ENCODE measurements around the gene C11orf16.
"Not testable (repeated sequence)": the region's sequence is repeated elsewhere in the genome, so short reads cannot be mapped to it uniquely, and the experiment has no call there.

C11orf16 gene

DNA sequence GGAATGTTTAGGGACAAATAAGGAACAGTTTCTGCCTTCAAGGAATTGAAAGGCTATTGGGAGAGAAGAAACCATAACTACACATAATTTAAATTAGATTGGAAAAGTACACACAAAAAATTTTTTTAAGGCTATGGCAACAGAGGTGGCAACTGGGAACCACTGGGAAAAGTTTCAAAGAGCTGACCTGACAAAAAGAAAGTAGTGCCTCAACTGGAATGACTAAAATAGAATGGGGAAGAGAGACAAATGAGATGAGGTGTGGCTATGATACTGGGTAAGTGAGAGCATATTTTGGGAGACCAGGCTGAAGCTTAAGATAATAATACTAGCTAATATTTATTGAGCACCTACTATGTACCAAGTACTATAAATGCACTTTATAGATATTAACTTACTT is 24.6 kb downstream of the C11orf16 start:
- H3K9me3 Mint-ChIP-seq: no peaks in the 10 kb centered on the region
- no peak for DNase-seq (ENCODE audit: low spot score in 2 of 2)
- peaks cover 20% of the 10 kb centered on the region for H3K4me1 Mint-ChIP-seq
- H3K36me3 Mint-ChIP-seq (ENCODE audit: insufficient read depth): peaks cover 7% of the 10 kb centered on the region
- ATAC-seq (replicated peaks; ENCODE audit: extremely low read depth, poor library complexity, severe bottlenecking): no peak
- no peak overlapping the region for H3K27ac Mint-ChIP-seq (ENCODE audit: low read depth)
- no peaks in the 10 kb centered on the region for H3K27me3 Mint-ChIP-seq
- H3K4me3 Mint-ChIP-seq: no peak overlapping the region

DNA sequence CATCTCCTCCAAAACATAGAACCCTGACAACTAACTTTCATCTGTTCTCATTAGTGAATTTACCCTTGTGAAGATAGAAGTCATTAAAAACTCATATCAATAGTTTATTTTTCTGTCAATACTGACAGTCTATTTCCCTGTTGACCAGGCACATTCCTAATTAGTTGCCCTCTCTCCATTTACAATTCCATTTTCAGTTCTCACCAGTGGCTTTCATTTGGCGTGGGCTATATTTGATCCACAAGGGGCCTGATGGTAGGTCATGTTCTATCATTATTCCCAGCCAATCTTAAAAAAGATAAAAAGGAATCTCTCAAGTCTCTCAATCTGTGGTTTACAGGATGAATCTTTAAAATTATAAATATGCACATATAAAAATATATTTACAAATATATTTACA is 25.6 kb downstream of the C11orf16 start:
- Mint-ChIP-seq H3K27me3 (no peaks in the 10 kb centered on the region), H3K4me3 (no peak overlapping the region), H3K9me3 (no peaks in the 10 kb centered on the region), H3K27ac (ENCODE audit: low read depth) (no peak overlapping the region), H3K36me3 (ENCODE audit: insufficient read depth) (peaks cover 6% of the 10 kb centered on the region), H3K4me1 (peaks cover 16% of the 10 kb centered on the region)
- ATAC-seq (replicated peaks; ENCODE audit: extremely low read depth, poor library complexity, severe bottlenecking): no peak
- DNase-seq (ENCODE audit: low spot score in 2 of 2): no peak

DNA sequence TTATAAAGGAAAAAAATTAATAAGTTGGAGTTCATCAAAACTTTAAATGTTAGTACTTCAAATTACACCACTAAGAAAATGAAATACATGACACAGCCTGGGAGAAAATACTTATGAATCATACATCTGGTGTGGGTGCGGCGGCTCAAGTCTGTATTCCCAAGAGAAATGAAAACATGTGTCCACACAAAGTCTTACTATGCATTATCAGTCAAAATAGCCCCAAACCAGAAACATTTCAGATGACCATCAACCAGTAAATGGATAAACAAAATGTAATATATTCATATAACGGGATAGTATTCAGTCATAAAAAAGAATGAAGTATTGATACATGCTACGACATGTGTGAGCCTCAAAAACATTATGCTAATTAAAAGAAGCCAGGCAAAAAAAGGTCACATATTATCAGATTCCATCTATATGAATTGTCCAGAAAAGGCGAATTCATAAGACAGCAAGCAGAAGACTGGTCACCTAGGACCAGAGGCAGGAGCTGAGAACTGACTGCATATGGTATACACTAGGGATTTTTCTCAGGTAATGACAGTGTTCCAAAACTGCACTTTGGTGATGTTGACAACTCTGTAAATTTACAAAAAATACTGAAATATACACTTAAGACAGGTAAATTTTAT is 27.1 kb downstream of the C11orf16 start:
- Mint-ChIP-seq H3K9me3 (no peaks in the 10 kb centered on the region), H3K4me3 (no peak overlapping the region), H3K27me3 (no peaks in the 10 kb centered on the region), H3K4me1 (peaks cover 16% of the 10 kb centered on the region), H3K27ac (ENCODE audit: low read depth) (no peak overlapping the region), H3K36me3 (ENCODE audit: insufficient read depth) (no peaks in the 10 kb centered on the region)
- ATAC-seq (replicated peaks; ENCODE audit: extremely low read depth, poor library complexity, severe bottlenecking): no peak
- DNase-seq (ENCODE audit: low spot score in 2 of 2): no peak

DNA sequence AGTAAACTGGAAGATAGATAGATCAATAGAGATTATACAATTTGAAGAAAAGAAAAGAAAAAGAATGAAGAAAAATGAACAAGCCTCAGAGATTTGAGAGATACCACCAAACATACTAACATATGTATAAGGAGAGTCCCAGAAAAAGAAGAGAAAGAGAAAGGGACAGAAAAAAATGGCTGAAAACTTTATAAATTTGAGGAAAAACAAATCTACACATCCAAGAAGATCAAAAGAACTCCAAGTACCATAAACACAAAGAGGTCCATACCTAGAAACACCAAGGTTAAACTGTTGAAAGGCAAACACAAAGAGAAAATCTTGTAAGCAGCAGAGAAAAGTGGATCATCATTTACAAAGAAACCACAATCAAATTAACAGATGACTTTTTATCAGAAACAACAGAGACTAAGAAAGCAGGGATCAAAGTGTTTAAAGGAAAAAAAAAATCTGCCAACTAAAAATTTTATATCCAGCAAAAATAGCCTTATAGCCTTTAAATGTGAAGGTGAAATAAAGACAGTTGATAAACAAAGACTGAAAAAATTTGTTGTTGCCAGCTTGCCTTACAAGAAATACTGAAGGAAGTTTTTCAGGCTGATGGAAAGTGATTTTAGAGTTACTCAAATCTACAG is 33.5 kb downstream of the C11orf16 start:
- DNase-seq (ENCODE audit: low spot score in 2 of 2): no peak
- H3K4me1 Mint-ChIP-seq: no peaks in the 10 kb centered on the region
- H3K36me3 Mint-ChIP-seq (ENCODE audit: insufficient read depth): no peaks in the 10 kb centered on the region
- no peak overlapping the region for H3K27ac Mint-ChIP-seq (ENCODE audit: low read depth)
- H3K9me3 Mint-ChIP-seq: peaks cover 12% of the 10 kb centered on the region
- no peaks in the 10 kb centered on the region for H3K27me3 Mint-ChIP-seq
- H3K4me3 Mint-ChIP-seq: no peak overlapping the region
- no peak for ATAC-seq (replicated peaks; ENCODE audit: extremely low read depth, poor library complexity, severe bottlenecking)

DNA sequence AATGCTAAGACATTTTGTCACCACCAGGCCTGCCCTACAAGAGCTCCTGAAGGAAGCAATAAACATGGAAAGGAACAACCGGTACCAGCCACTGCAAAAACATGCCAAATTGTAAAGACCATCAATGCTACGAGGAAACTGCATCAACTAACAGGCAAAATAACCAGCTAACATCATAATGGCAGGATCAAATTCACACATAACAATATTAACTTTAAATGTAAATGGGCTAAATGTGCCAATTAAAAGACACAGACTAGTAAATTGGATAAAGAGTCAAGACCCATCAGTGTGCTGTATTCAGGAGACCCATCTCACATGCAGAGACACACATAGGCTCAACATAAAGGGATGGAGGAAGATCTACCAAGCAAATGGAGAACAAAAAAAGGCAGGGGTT is 41.6 kb downstream of the C11orf16 start:
- peaks cover 51% of the 10 kb centered on the region for H3K27me3 Mint-ChIP-seq
- not testable (repeated sequence) for DNase-seq (ENCODE audit: low spot score in 2 of 2); ATAC-seq (replicated peaks; ENCODE audit: extremely low read depth, poor library complexity, severe bottlenecking); H3K4me3 Mint-ChIP-seq; H3K36me3 Mint-ChIP-seq (ENCODE audit: insufficient read depth); H3K27ac Mint-ChIP-seq (ENCODE audit: low read depth); H3K4me1 Mint-ChIP-seq; H3K9me3 Mint-ChIP-seq

DNA sequence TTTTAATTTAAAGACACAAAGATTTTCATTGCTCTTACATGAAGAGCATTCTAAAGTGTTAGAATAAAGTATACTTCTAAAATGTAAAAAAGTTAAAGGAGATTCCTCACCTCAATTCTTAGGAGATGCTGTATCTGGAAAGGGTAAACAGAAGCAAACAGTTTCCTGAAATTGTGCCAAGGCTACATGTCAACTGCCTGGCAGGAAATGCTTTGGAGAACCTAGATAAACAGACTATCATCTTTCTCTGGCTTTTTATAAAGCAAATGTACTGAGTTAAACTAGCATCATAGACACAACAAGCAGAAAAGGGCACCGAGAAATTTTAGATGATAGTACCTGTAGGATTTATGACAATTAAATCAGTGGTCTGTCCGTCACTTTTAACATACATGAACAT is 46.4 kb downstream of the C11orf16 start:
- ATAC-seq (replicated peaks; ENCODE audit: extremely low read depth, poor library complexity, severe bottlenecking) (no peak), DNase-seq (ENCODE audit: low spot score in 2 of 2) (no peak)
- H3K27ac Mint-ChIP-seq (ENCODE audit: low read depth): no peak overlapping the region
- peaks cover 66% of the 10 kb centered on the region for H3K27me3 Mint-ChIP-seq
- no peak overlapping the region for H3K4me3 Mint-ChIP-seq
- H3K36me3 Mint-ChIP-seq (ENCODE audit: insufficient read depth): no peaks in the 10 kb centered on the region
- no peaks in the 10 kb centered on the region for H3K4me1 Mint-ChIP-seq
- H3K9me3 Mint-ChIP-seq: no peaks in the 10 kb centered on the region

DNA sequence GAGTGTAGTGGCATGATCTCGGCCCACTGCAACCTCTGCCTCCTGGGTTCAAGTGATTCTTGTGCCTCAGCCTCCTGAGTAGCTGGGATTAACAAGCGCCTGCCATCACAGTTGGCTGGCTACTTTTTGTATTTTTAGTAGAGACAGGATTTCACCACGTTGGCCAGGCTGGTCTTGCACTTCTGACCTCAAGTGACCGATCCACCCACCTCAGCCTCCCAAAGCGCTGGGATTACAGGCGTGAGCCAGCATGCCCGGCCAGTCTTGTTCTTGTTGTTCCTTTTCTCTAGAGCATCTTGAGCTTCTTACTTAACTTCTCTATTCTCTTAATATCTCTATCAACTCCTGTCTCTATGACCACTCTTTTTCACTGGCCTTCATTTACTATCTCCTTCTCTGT is 51.2 kb downstream of the C11orf16 start:
- not testable (repeated sequence) for DNase-seq (ENCODE audit: low spot score in 2 of 2); H3K9me3 Mint-ChIP-seq; H3K36me3 Mint-ChIP-seq (ENCODE audit: insufficient read depth); H3K27ac Mint-ChIP-seq (ENCODE audit: low read depth); H3K4me1 Mint-ChIP-seq; H3K4me3 Mint-ChIP-seq; ATAC-seq (replicated peaks; ENCODE audit: extremely low read depth, poor library complexity, severe bottlenecking)
- H3K27me3 Mint-ChIP-seq: peaks cover 53% of the 10 kb centered on the region

DNA sequence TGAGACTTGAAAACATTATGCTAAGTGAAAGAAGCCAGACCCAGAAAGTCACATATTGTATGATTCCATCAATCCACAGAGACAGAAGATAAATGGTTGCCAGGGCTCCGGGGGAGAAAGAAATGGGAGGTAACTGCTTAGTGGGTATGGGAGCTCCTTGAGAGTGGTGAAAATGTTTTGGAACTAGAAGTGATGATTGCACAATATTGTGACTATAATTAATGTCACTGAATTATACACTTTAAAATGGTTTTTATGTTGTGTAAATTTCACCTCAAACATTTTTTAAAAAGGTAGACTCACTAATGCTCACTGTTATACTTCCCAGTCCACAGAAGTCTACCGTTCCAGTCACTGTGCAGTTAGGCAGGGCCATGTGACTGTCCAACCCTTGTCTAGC is 54.0 kb downstream of the C11orf16 start:
- H3K9me3 Mint-ChIP-seq: no peaks in the 10 kb centered on the region
- H3K4me3 Mint-ChIP-seq: no peak overlapping the region
- no peak overlapping the region for H3K27ac Mint-ChIP-seq (ENCODE audit: low read depth)
- ATAC-seq (replicated peaks; ENCODE audit: extremely low read depth, poor library complexity, severe bottlenecking): no peak
- peaks cover 48% of the 10 kb centered on the region for H3K27me3 Mint-ChIP-seq
- no peaks in the 10 kb centered on the region for H3K4me1 Mint-ChIP-seq
- no peaks in the 10 kb centered on the region for H3K36me3 Mint-ChIP-seq (ENCODE audit: insufficient read depth)
- no peak for DNase-seq (ENCODE audit: low spot score in 2 of 2)

DNA sequence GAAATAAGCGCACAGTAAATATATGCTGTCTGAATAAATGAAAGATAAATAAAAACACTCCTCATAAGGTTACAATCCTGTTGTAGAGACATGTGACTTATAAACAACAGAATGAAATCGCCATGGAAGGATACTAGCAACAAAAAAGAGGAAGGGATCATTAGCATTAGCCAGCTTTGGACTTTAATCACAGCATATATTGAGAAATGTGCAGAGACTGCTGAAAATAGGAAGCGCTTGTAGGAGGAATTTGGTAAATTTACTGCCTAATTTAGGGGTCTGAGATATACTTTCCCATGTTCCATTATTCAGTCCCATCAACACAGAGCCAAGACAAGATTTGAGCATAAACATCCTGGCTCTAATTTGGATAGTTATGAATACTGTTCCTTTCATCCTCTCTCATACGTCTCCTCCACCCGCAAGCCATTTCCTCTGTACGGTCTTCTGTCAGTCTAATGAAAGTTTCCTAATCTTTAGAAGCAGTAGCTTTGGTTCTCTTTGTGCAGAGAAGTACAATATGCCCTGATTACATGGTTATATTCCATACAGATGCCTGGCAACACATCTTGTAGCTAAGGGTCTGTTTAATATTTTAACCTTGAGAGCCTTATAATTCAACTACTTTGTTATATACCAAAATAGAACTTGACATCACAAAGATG is 58.9 kb downstream of the C11orf16 start:
- H3K36me3 Mint-ChIP-seq (ENCODE audit: insufficient read depth): no peaks in the 10 kb centered on the region
- no peaks in the 10 kb centered on the region for H3K9me3 Mint-ChIP-seq
- no peak overlapping the region for H3K27ac Mint-ChIP-seq (ENCODE audit: low read depth)
- peaks cover 57% of the 10 kb centered on the region for H3K27me3 Mint-ChIP-seq
- H3K4me3 Mint-ChIP-seq: no peak overlapping the region
- no peak for DNase-seq (ENCODE audit: low spot score in 2 of 2)
- H3K4me1 Mint-ChIP-seq: no peaks in the 10 kb centered on the region
- ATAC-seq (replicated peaks; ENCODE audit: extremely low read depth, poor library complexity, severe bottlenecking): no peak

DNA sequence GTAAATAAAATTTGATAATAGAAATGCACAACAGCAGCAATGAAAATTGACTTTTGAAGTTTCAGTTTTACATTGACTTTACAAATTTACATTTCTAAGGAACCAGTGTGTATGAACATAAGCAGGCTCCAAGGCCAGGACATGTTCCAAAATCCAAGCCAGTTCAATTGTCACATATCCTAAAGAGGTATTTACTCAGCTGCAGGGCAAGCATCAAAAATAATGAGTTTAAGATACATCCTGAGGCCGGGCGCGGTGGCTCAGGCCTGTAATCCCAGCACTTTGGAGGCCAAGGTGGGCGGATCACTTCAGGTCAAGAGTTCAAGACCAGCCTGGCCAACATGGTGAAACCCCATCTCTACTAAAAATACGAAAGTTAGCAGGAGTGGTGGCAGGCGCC is 60.8 kb downstream of the C11orf16 start:
- no peak for ATAC-seq (replicated peaks; ENCODE audit: extremely low read depth, poor library complexity, severe bottlenecking)
- Mint-ChIP-seq H3K27ac (ENCODE audit: low read depth) (no peak overlapping the region), H3K27me3 (peaks cover 54% of the 10 kb centered on the region), H3K9me3 (no peaks in the 10 kb centered on the region), H3K4me1 (no peaks in the 10 kb centered on the region), H3K36me3 (ENCODE audit: insufficient read depth) (no peaks in the 10 kb centered on the region), H3K4me3 (no peak overlapping the region)
- no peak for DNase-seq (ENCODE audit: low spot score in 2 of 2)

DNA sequence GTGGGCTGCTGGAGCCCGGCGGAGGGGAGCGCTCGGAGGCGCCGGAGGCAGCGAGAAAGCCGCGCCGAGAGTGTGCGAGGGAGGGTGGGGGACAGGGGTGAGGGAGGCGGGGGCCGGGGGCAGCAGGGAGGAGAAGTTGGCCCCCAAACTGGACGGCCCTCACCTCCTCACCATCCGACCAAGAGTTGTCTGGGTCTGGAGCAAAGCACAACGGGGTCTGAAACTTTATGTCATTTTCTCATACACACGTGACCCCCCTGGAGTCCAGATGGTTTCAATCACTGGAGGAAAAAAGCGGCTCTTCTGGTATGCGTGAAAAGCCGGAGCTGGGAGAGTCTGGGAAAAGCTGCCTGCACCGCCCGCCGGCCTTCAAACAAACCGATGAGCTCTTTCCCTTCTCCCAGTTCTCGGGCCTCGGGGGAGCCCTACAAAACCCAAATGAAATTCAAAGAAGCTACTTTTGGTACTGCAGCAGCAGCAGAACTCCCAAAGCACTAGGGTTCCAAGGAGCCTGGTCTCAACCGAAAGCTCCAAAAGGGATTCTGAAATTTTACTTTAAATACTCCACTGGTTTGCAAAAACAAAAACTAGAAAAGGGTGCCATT is 61.5 kb downstream of the C11orf16 start:
- Mint-ChIP-seq H3K4me1 (no peaks in the 10 kb centered on the region), H3K27me3 (peaks cover 61% of the 10 kb centered on the region), H3K4me3 (no peak overlapping the region), H3K9me3 (no peaks in the 10 kb centered on the region), H3K36me3 (ENCODE audit: insufficient read depth) (no peaks in the 10 kb centered on the region), H3K27ac (ENCODE audit: low read depth) (no peak overlapping the region)
- ATAC-seq (replicated peaks; ENCODE audit: extremely low read depth, poor library complexity, severe bottlenecking): no peak
- no peak for DNase-seq (ENCODE audit: low spot score in 2 of 2)

DNA sequence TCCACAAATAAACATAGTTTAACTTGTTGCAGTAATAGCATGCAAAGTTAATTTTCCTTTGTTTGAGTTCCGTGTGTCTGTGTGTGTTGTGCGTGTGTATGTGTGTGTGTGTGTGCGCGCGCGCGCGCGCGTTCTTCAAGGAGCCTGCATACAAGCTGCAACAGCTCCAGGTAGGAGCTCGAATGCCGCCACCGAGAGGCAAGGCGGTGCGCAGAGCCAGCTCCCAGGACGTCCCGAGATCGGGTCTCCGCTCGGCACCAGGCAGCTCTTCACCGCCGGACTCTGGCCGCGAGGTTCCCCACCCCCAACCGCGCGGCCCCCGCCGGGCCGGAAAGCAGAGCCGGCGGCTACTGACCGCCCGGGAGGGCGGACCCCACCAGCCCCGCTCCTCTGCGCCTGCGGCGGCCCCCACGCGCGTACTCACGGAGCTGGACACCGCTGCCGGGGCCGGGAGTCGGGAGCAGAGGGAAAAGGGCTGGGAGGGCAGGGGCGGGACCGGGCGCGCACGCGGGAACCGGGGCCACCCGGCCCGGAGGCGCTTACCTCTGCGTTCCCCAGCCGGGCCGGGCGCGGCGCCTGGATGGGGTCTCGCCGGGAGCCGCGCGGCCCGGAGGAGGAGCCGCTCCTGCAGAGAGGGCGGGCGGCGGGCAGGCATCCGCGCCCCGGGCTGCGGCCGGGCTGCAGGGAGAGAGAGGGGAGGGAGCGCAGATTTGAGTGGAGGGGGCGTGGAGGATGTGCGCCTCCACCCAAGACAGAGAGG is 62.2 kb downstream of the C11orf16 start:
- peaks cover 68% of the 10 kb centered on the region for H3K27me3 Mint-ChIP-seq
- peak overlapping the region; percentile 42 for H3K4me3 Mint-ChIP-seq
- no peak overlapping the region for H3K27ac Mint-ChIP-seq (ENCODE audit: low read depth)
- H3K4me1 Mint-ChIP-seq: no peaks in the 10 kb centered on the region
- no peaks in the 10 kb centered on the region for H3K9me3 Mint-ChIP-seq
- DNase-seq (ENCODE audit: low spot score in 2 of 2): no peak
- no peaks in the 10 kb centered on the region for H3K36me3 Mint-ChIP-seq (ENCODE audit: insufficient read depth)
- no peak for ATAC-seq (replicated peaks; ENCODE audit: extremely low read depth, poor library complexity, severe bottlenecking)

Measured in central memory CD8-positive, alpha-beta T cell (primary cell).